SK-MEL-5 (cell line): ENCODE measurements around the gene MNX1. TPM values are rescaled to one million over a fixed set of nuclear protein-coding genes. Genes with fewer than 3 reads are reported as not detected.

Experiments
- DNase-seq: peaks from one replicate; pipeline ENCODE4 v3.0.0-alpha.2; 2016; ENCODE audit warnings: low read depth, low spot score
- in situ Hi-C: cut with HindIII; loops from 2 replicates; pipeline ENCODE4 v1.10.0; 2016; ENCODE audit warnings: low sequenced_read_pairs, high pct_unique_total_duplicates, low pct_unique_long_range_greater_than_20kb
- total RNA-seq: library from RNA; depleted of rRNA; stranded (reverse); fragments of >200 nt; shearing (Covaris generic); gene quantifications from 2 replicates; pipeline ENCODE4 v1.2.3, GENCODE V29; 2014; rRNA removed

MNX1 gene
- total RNA-seq, 1 experiment from 2014 or later: 0.45 TPM

DNA sequence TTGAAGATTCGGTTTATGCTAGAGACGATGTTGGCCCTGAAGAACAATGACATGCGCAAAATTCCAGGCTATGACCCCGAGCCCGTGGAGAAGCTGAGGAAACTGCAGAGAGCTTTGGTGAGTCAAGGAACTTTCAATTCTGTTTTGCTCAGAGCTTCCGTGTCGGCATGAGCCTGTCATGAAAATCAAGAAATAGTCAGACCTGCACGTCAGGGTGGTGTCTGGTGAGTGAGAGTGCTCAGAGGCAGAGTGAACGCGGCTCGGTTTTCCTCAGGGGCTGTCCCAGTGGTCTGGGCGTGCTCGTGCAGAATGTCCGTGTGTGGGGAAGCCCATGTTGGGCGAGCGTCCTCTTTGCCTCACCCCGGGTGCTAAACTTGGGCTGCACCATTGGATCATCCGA lies 48.3 kb downstream of the MNX1 start:
- in situ Hi-C loops: no loop called here
- no peak for DNase-seq

- no peak for DNase-seq
- in situ Hi-C loops: no loop called here
Measured at GRCh38 chr7:156956727-156957126, 53.7 kb downstream of the MNX1 start.

DNA sequence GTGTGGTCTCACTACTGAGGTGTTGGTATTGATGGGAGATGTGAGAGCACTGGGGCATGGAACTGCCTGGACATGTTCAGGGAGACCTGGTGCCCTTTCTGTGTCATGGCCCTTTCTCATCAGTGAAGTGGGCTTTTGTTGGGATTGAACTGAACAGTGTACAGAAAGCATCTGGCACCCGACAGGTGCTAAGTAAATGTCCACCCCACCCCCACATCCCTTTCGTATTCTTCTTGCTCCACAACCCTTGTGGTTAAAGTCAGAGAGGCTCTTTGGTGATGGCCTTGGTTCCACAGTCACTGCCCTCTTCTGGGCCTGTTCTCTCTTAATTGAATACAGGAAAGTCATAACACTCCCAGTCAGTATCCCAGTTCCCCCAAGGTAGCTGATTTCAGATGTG lies 55.5 kb downstream of the MNX1 start:
- no peak for DNase-seq
- in situ Hi-C loops: no loop called here

Other genes with a start within 250 kb of the MNX1 start
- 67.9 and 79.9 TPM in 2 replicates for gene LMBR1, start 117.5 kb downstream of the MNX1 start, total RNA-seq
- 15.9 and 17.9 TPM in 2 replicates for gene NOM1, start 61.0 kb downstream of the MNX1 start, total RNA-seq
- 142 and 153 TPM in 2 replicates for gene UBE3C, start 128.3 kb upstream of the MNX1 start, total RNA-seq